Endodermal cell (in vitro differentiated cells): Measurements from ENCODE around the gene POMT2. TPM values are rescaled to one million over a fixed set of nuclear protein-coding genes. Genes with fewer than 3 reads are reported as not detected.

Experiments used
- DNase-seq: peaks from one replicate; pipeline ENCODE4 v3.0.0-alpha.2; 2017
- H3K27ac ChIP-seq: 2 replicates; pipeline ENCODE4 v1.5.1; 2013; ENCODE audit warnings: mild to moderate bottlenecking, low read depth, low read length, moderate library complexity
- H3K27me3 ChIP-seq: 2 replicates; pipeline ENCODE4 v1.6.1; 2013; ENCODE audit warnings: mild to moderate bottlenecking, low read length, moderate library complexity; ENCODE audit not compliant: insufficient read depth, control insufficient read depth, poor library complexity, severe bottlenecking
- H3K36me3 ChIP-seq: 2 replicates; pipeline ENCODE4 v1.7.0; 2013; ENCODE audit warnings: mild to moderate bottlenecking, low read length, moderate library complexity; ENCODE audit not compliant: control insufficient read depth, insufficient read depth
- H3K4me1 ChIP-seq: one replicate; pipeline ENCODE4 v1.7.0; 2013; ENCODE audit warnings: low read length; ENCODE audit not compliant: control insufficient read depth, insufficient read depth
- H3K4me3 ChIP-seq: 2 replicates; pipeline ENCODE4 v1.5.1; 2013; ENCODE audit warnings: mild to moderate bottlenecking, low read length, moderate library complexity
- H3K9ac ChIP-seq: 2 replicates; pipeline ENCODE4 v1.6.1; 2013; ENCODE audit warnings: mild to moderate bottlenecking, low read length, moderate library complexity; ENCODE audit not compliant: poor library complexity, severe bottlenecking; ENCODE audit errors: extremely low read depth
- H3K9me3 ChIP-seq: 2 replicates; pipeline ENCODE4 v1.6.1; 2013; ENCODE audit warnings: mild to moderate bottlenecking, low read length, moderate library complexity; ENCODE audit not compliant: control insufficient read depth
- H3K27ac Mint-ChIP-seq: 2 replicates; pipeline ENCODE4 v1.8.0; 2020; ENCODE audit warnings: mixed read lengths
- H3K27me3 Mint-ChIP-seq: 2 replicates; pipeline ENCODE4 v1.8.0; 2021; ENCODE audit warnings: mild to moderate bottlenecking, mixed read lengths; ENCODE audit not compliant: insufficient read depth
- H3K36me3 Mint-ChIP-seq: 2 replicates; pipeline ENCODE4 v1.8.0; 2020; ENCODE audit warnings: low read depth, mixed read lengths
- H3K4me1 Mint-ChIP-seq: 2 replicates; pipeline ENCODE4 v1.8.0; 2020; ENCODE audit warnings: mixed read lengths
- H3K4me3 Mint-ChIP-seq: 2 replicates; pipeline ENCODE4 v1.8.0; 2020; ENCODE audit warnings: mild to moderate bottlenecking, moderate library complexity, mixed read lengths
- H3K9me3 Mint-ChIP-seq: 2 replicates; pipeline ENCODE4 v1.8.0; 2020; ENCODE audit warnings: mild to moderate bottlenecking, mixed read lengths
- CTCF ChIP-seq: fragments of 200-600 bp; sonication (generic); conservative IDR thresholded peaks from 2 replicates; pipeline ENCODE4 v1.5.0; 2021; ENCODE audit warnings: antibody characterized with exemption, mild to moderate bottlenecking
- WGBS, 2 experiments: methylation state at CpG; one replicate each; pipeline versions ENCODE4 v1.1.5 to v1.1.7; 2013; ENCODE audit warnings: missing lambda C conversion rate in 2 of 2, mixed read lengths in 1 of 2; ENCODE audit not compliant: insufficient coverage in 1 of 2, insufficient read length in 1 of 2; 5-methylcytosine and 5-hydroxymethylcytosine counted together
- total RNA-seq, 2 donors: library from RNA; stranded (reverse); fragmentation: NEBNext Ultra II Directional in 1 of 2; extraction: Animal tissue kit (Norgen Biotek cat#: 25700) in 1 of 2; gene quantifications; 2 replicates in 1 of 2; 3 replicates in 1 of 2; pipeline ENCODE4 v1.2.1, GENCODE V29; 2021

Gene POMT2
- total RNA-seq, 2 donors from 2014 or later: 58.5 to 70.6 TPM

GRCh38 chr14:77268989-77269600 lies 51.6 kb downstream of the POMT2 start:
- H3K4me3 Mint-ChIP-seq: no peak overlapping the region
- no peak overlapping the region for H3K27ac ChIP-seq
- WGBS, 2 experiments: 73 to 76% methylated on average over 1 to 8 of the region's 8 CpGs
- peak; percentile 25 for TF ChIP-seq CTCF
- no peak overlapping the region for H3K9ac ChIP-seq
- peaks cover 70% of the 10 kb centered on the region for H3K27me3 Mint-ChIP-seq
- H3K9me3 Mint-ChIP-seq: no peaks in the 10 kb centered on the region
- peaks cover 3% of the 10 kb centered on the region for H3K4me1 Mint-ChIP-seq
- H3K36me3 ChIP-seq: no peaks in the 10 kb centered on the region
- DNase-seq: peak; percentile 67
- no peaks in the 10 kb centered on the region for H3K9me3 ChIP-seq
- no peak overlapping the region for H3K27ac Mint-ChIP-seq
- peaks cover 59% of the 10 kb centered on the region for H3K27me3 ChIP-seq
- H3K36me3 Mint-ChIP-seq: no peaks in the 10 kb centered on the region
- no peak overlapping the region for H3K4me3 ChIP-seq
- H3K4me1 ChIP-seq: no peaks in the 10 kb centered on the region

GRCh38 chr14:77267937-77268699 lies 52.6 kb downstream of the POMT2 start:
- H3K4me3 ChIP-seq: no peak overlapping the region
- Mint-ChIP-seq H3K27me3 (peaks cover 67% of the 10 kb centered on the region), H3K9me3 (no peaks in the 10 kb centered on the region), H3K4me1 (peaks cover 3% of the 10 kb centered on the region), H3K27ac (no peak overlapping the region), H3K36me3 (no peaks in the 10 kb centered on the region), H3K4me3 (no peak overlapping the region)
- no peak overlapping the region for H3K9ac ChIP-seq
- H3K9me3 ChIP-seq: no peaks in the 10 kb centered on the region
- H3K4me1 ChIP-seq: no peaks in the 10 kb centered on the region
- WGBS, 2 experiments: 90 to 92% methylated on average over 5 of the region's 5 CpGs
- TF ChIP-seq CTCF: no peak
- DNase-seq: no peak
- no peaks in the 10 kb centered on the region for H3K36me3 ChIP-seq
- no peak overlapping the region for H3K27ac ChIP-seq
- peaks cover 60% of the 10 kb centered on the region for H3K27me3 ChIP-seq

- Histone ChIP-seq H3K27ac (no peak overlapping the region), H3K4me1 (no peaks in the 10 kb centered on the region), H3K36me3 (no peaks in the 10 kb centered on the region), H3K9ac (no peak overlapping the region), H3K9me3 (no peaks in the 10 kb centered on the region), H3K27me3 (peaks cover 47% of the 10 kb centered on the region), H3K4me3 (no peak overlapping the region)
- DNase-seq: no peak
- Mint-ChIP-seq H3K27me3 (peaks cover 53% of the 10 kb centered on the region), H3K27ac (no peak overlapping the region), H3K4me3 (no peak overlapping the region), H3K36me3 (no peaks in the 10 kb centered on the region), H3K4me1 (peaks cover 3% of the 10 kb centered on the region), H3K9me3 (no peaks in the 10 kb centered on the region)
- 88 to 90% methylated on average over 5 to 8 of the region's 8 CpGs for WGBS, 2 experiments
- no peak for TF ChIP-seq CTCF
Observed at GRCh38 chr14:77266336-77266735, 54.3 kb downstream of the POMT2 start.
